Left colon (tissue), 2 donors: Measurements from ENCODE around the gene CYTH4. TPM values are rescaled to one million over a fixed set of nuclear protein-coding genes. Genes with fewer than 3 reads are reported as not detected.

Experiments used
- ATAC-seq: fragments of 200-7000 bp; cut with Tn5 transposase; one replicate; pipeline ENCODE4 v1.9.1; 2020; ENCODE audit warnings: mild to moderate bottlenecking, moderate library complexity
- DNase-seq, 2 donors: peaks; one replicate each; pipeline ENCODE4 v3.0.0-alpha.2; 2020
- intact Hi-C, 2 donors: fragments of 100-400 bp; cut with DNase I in 1 of 2; cut with micrococcal nuclease in 1 of 2; formaldehyde crosslinking; loops; one replicate each; pipeline versions ENCODE4 v1.11.2 to v1.14.0; 2022; cut with DNase I, micrococcal nuclease
- total RNA-seq, 2 donors: library from RNA; stranded (reverse); fragmentation: NEBNext Ultra II Directional; extraction: Animal tissue kit (Norgen Biotek cat#: 25700); gene quantifications; one replicate each; pipeline ENCODE4 v1.2.1, GENCODE V29; 2021
- donor health status: DM: no; HTN: no; CAD: no.
- donor health status: DM: yes; HTN: yes; CAD: no.

CYTH4 gene
- total RNA-seq, 2 donors from 2014 or later: 2.6 to 10.4 TPM

- intact Hi-C loops: no loop called here
- ATAC-seq (no peak), DNase-seq (no peak)
Measured at GRCh38 chr22:37266581-37267134, 15.7 kb upstream of the CYTH4 start.

GRCh38 chr22:37267135-37267587 lies 15.1 kb upstream of the CYTH4 start:
- intact Hi-C loops: no loop called here
- ATAC-seq (peak; percentile 67), DNase-seq (peak in 1 of 2 donors; percentile 62)

- DNase-seq: no peak
- ATAC-seq: no peak
- intact Hi-C loops: no loop called here
Measured at GRCh38 chr22:37267661-37268413, 14.5 kb upstream of the CYTH4 start.

- intact Hi-C loops: no loop called here
- ATAC-seq (no peak), DNase-seq (no peak)
Measured at GRCh38 chr22:37269936-37270678, 12.2 kb upstream of the CYTH4 start.

- ATAC-seq: no peak
- intact Hi-C loops: no loop called here
- no peak for DNase-seq
Measured at GRCh38 chr22:37270928-37271650, 11.2 kb upstream of the CYTH4 start.

GRCh38 chr22:37273126-37273845 lies 9.0 kb upstream of the CYTH4 start:
- intact Hi-C loops: no loop called here
- ATAC-seq: no peak
- no peak for DNase-seq

- no peak for DNase-seq
- no peak for ATAC-seq
- intact Hi-C loops: no loop called here
Measured at GRCh38 chr22:37273846-37274225, 8.5 kb upstream of the CYTH4 start.

- peak; percentile 34 to 53 for DNase-seq
- intact Hi-C loops: no loop called here
Measured at GRCh38 chr22:37274380-37274862, 7.9 kb upstream of the CYTH4 start.

GRCh38 chr22:37275134-37275533 lies 7.2 kb upstream of the CYTH4 start:
- ATAC-seq: no peak
- DNase-seq: no peak
- intact Hi-C loops: no loop called here

More at GRCh38 chr22:37274380-37274862, 7.9 kb upstream of the CYTH4 start:
- peak; percentile 13 for ATAC-seq

- DNase-seq (no peak), ATAC-seq (no peak)
- intact Hi-C loops: no loop called here
Measured at GRCh38 chr22:37275622-37276021, 6.7 kb upstream of the CYTH4 start.

GRCh38 chr22:37276776-37277175 lies 5.5 kb upstream of the CYTH4 start:
- DNase-seq (no peak), ATAC-seq (no peak)
- intact Hi-C loops: no loop called here

- intact Hi-C loops: no loop called here
- ATAC-seq (no peak), DNase-seq (no peak)
Measured at GRCh38 chr22:37277384-37277783, 4.9 kb upstream of the CYTH4 start.

- ATAC-seq (no peak), DNase-seq (no peak)
- intact Hi-C loops: no loop called here
Measured at GRCh38 chr22:37278261-37278660, 4.0 kb upstream of the CYTH4 start.

GRCh38 chr22:37279331-37280181 lies 2.8 kb upstream of the CYTH4 start:
- ATAC-seq: no peak
- intact Hi-C loops: no loop called here
- DNase-seq: no peak

- intact Hi-C loops: no loop called here
- ATAC-seq: no peak
- DNase-seq: no peak
Measured at GRCh38 chr22:37280718-37281117, 1.6 kb upstream of the CYTH4 start.

GRCh38 chr22:37281195-37281594 lies 1.1 kb upstream of the CYTH4 start:
- no peak for DNase-seq
- intact Hi-C loops: no loop called here
- ATAC-seq: no peak

GRCh38 chr22:37281646-37282384 lies 493 bp upstream of the CYTH4 start:
- intact Hi-C loops: no loop called here
- ATAC-seq (no peak), DNase-seq (no peak)
